Thyroid gland (tissue), 4 donors: ENCODE data around the gene POU6F2. TPM values are rescaled to one million over a fixed set of nuclear protein-coding genes. Genes with fewer than 3 reads are reported as not detected.

Source experiments
- DNase-seq, 2 donors: peaks; one replicate each; pipeline ENCODE4 v3.0.0-alpha.2; 2019
- H3K27ac ChIP-seq, 3 donors: fragments of 200-600 bp; sonication (generic); 1 replicate in 2 of 3; 2 replicates in 1 of 3; pipeline ENCODE4 v1.5.1; 2016 to 2019; ENCODE audit warnings: mild to moderate bottlenecking in 1 of 3, moderate library complexity in 1 of 3
- H3K27me3 ChIP-seq: fragments of 200-600 bp; sonication (generic); one replicate; pipeline ENCODE4 v1.5.1; 2019
- H3K36me3 ChIP-seq, 2 donors: fragments of 200-600 bp; sonication (generic); one replicate each; pipeline ENCODE4 v1.5.1; 2016 to 2019
- H3K4me1 ChIP-seq, 2 donors: fragments of 200-600 bp; sonication (generic); one replicate each; pipeline ENCODE4 v1.5.1; 2017 to 2019
- H3K4me3 ChIP-seq, 3 donors: fragments of 200-600 bp; sonication (generic); replicated peaks in 1 of 3; 1 replicate in 2 of 3; 2 replicates in 1 of 3; pipeline ENCODE4 v1.5.1; 2016; ENCODE audit warnings: mild to moderate bottlenecking in 1 of 3
- H3K9me3 ChIP-seq: fragments of 200-600 bp; sonication (generic); one replicate; pipeline ENCODE4 v1.5.1; 2017
- POLR2A ChIP-seq, 2 donors: fragments of 450-650 bp; IDR thresholded peaks; one replicate each; pipeline ENCODE4 v1.6.1; 2017; ENCODE audit warnings: antibody characterized with exemption in 2 of 2, mild to moderate bottlenecking in 2 of 2, moderate library complexity in 1 of 2
- WGBS, 2 donors: methylation state at CpG; one replicate each; pipeline ENCODE4 v1.1.5; 2017; 5-methylcytosine and 5-hydroxymethylcytosine counted together
- intact Hi-C: fragments of 100-400 bp; cut with DNase I; formaldehyde crosslinking; loops from one replicate; pipeline ENCODE4 v1.15.1; 2023
- total RNA-seq, 4 donors: library from RNA; depleted of rRNA; stranded (reverse); fragments of >200 nt; gene quantifications; one replicate each; pipeline ENCODE4 v1.2.3, GENCODE V29; 2016
- TF ChIP-seq, protein P1 (sequence below), 6 experiments: fragments of 200-600 bp in 3 of 6; fragments of 450-650 bp in 3 of 6; sonication (generic) in 3 of 6; IDR thresholded peaks; one replicate each; pipeline ENCODE4 v1.5.1; 2016 to 2019; ENCODE audit warnings: antibody characterized with exemption in 6 of 6, mild to moderate bottlenecking in 2 of 6, inconsistent platforms in 1 of 6, moderate library complexity in 1 of 6

Gene POU6F2
- total RNA-seq, 4 donors from 2014 or later: 0.33 TPM; not detected in 3

GRCh38 chr7:39199006-39199405 lies 221.3 kb downstream of the POU6F2 start:
- Histone ChIP-seq H3K27me3 (no peaks in the 10 kb centered on the region), H3K36me3 (no peaks in the 10 kb centered on the region), H3K4me1 (no peaks in the 10 kb centered on the region), H3K27ac (no peak overlapping the region), H3K9me3 (no peaks in the 10 kb centered on the region), H3K4me3 (no peak overlapping the region)
- intact Hi-C loops: no loop called here
- WGBS, 2 donors: 69 to 79% methylated on average over 4 of the region's 4 CpGs
- TF ChIP-seq, protein P1, sequence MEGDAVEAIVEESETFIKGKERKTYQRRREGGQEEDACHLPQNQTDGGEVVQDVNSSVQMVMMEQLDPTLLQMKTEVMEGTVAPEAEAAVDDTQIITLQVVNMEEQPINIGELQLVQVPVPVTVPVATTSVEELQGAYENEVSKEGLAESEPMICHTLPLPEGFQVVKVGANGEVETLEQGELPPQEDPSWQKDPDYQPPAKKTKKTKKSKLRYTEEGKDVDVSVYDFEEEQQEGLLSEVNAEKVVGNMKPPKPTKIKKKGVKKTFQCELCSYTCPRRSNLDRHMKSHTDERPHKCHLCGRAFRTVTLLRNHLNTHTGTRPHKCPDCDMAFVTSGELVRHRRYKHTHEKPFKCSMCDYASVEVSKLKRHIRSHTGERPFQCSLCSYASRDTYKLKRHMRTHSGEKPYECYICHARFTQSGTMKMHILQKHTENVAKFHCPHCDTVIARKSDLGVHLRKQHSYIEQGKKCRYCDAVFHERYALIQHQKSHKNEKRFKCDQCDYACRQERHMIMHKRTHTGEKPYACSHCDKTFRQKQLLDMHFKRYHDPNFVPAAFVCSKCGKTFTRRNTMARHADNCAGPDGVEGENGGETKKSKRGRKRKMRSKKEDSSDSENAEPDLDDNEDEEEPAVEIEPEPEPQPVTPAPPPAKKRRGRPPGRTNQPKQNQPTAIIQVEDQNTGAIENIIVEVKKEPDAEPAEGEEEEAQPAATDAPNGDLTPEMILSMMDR (IDR thresholded peaks at IDR 0.05): no peak
- TF ChIP-seq POLR2A (IDR thresholded peaks at IDR 0.05): no peak
- DNase-seq: no peak

GRCh38 chr7:39199951-39200350 lies 222.2 kb downstream of the POU6F2 start:
- H3K27ac ChIP-seq: no peak overlapping the region
- WGBS, 2 donors: 83 to 89% methylated on average over 5 of the region's 5 CpGs
- H3K4me3 ChIP-seq: no peak overlapping the region
- H3K27me3 ChIP-seq: no peaks in the 10 kb centered on the region
- DNase-seq: no peak
- no peak for TF ChIP-seq POLR2A (IDR thresholded peaks at IDR 0.05)
- TF ChIP-seq, protein P1 (IDR thresholded peaks at IDR 0.05): no peak
- H3K36me3 ChIP-seq: no peaks in the 10 kb centered on the region
- no peaks in the 10 kb centered on the region for H3K4me1 ChIP-seq
- intact Hi-C loops: no loop called here
- no peaks in the 10 kb centered on the region for H3K9me3 ChIP-seq

DNA sequence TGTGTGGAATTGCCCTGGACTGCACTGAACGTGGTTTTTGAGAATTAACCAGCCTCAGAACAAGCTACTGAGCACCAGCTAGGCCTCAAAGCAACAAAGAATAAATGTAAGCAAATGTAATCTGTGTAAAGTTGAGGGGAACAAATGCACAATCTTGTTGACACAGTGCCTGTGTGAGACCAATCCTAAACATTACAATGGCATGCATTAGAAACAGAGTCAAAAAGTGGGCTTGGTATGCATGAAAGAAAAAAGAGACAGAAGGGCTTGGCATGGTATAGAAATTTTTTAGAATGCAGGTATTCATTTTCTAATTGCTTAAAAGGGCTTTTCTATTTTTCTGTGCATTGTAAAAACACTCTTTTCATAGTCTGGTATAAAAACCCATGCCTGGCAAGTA lies 224.3 kb downstream of the POU6F2 start:
- 27 to 65% methylated on average over 1 of the region's 1 CpG for WGBS, 2 donors
- H3K9me3 ChIP-seq: no peaks in the 10 kb centered on the region
- intact Hi-C loops: no loop called here
- no peak for DNase-seq
- no peak overlapping the region for H3K27ac ChIP-seq
- no peak overlapping the region for H3K4me3 ChIP-seq
- H3K4me1 ChIP-seq: no peaks in the 10 kb centered on the region
- TF ChIP-seq POLR2A (IDR thresholded peaks at IDR 0.05): no peak
- TF ChIP-seq, protein P1 (IDR thresholded peaks at IDR 0.05): no peak
- no peaks in the 10 kb centered on the region for H3K27me3 ChIP-seq
- H3K36me3 ChIP-seq: no peaks in the 10 kb centered on the region

DNA sequence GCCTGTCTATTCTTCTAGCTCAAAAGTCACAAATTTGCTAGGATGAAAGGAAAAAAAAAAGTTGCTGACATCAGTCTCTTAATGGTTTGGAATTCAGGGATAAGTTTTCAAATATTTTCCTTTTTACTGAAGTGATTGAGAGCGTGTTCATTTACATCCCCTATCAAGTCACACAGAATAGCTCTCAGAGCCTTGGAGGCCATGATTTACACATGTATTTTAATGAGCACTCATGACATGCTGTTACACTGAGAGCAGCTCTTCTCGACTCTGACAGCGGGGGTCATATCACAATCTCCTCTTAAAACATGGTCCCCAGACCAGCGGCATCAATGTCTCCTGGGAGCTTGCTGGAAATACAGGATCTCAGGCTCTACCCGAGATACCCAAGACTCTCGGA lies 232.7 kb downstream of the POU6F2 start:
- TF ChIP-seq, protein P1 (IDR thresholded peaks at IDR 0.05): no peak
- no peaks in the 10 kb centered on the region for H3K36me3 ChIP-seq
- H3K4me3 ChIP-seq: no peak overlapping the region
- 89 to 95% methylated on average over 6 of the region's 6 CpGs for WGBS, 2 donors
- H3K4me1 ChIP-seq: no peaks in the 10 kb centered on the region
- H3K9me3 ChIP-seq: no peaks in the 10 kb centered on the region
- DNase-seq: no peak
- intact Hi-C loops: no loop called here
- no peaks in the 10 kb centered on the region for H3K27me3 ChIP-seq
- no peak overlapping the region for H3K27ac ChIP-seq

DNA sequence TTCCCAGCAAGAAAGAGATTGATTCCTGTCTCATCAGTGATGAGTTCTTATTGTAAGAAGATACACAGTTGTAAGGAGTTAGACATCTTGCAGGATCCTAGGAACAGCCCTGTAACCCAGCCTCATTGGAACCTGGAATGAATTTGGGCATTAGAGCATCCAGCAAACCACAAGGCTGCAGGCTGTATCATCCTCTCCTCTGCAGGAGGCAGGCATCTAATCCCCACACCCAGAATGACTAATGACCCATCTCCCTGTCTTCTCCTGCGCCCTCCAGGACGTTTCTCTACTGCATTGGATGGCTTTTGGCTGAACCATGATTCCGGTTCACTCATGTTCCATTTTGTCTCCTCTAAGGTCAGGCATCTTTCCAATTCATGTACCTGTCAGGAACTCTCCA lies 233.9 kb downstream of the POU6F2 start:
- no peaks in the 10 kb centered on the region for H3K27me3 ChIP-seq
- intact Hi-C loops: no loop called here
- 66 to 71% methylated on average over 3 of the region's 3 CpGs for WGBS, 2 donors
- no peaks in the 10 kb centered on the region for H3K36me3 ChIP-seq
- H3K27ac ChIP-seq: no peak overlapping the region
- TF ChIP-seq, protein P1 (IDR thresholded peaks at IDR 0.05): no peak
- no peak for TF ChIP-seq POLR2A (IDR thresholded peaks at IDR 0.05)
- no peaks in the 10 kb centered on the region for H3K9me3 ChIP-seq
- no peak for DNase-seq
- H3K4me1 ChIP-seq: no peaks in the 10 kb centered on the region
- no peak overlapping the region for H3K4me3 ChIP-seq
